OCI-LY7 (cell line): ENCODE results near the gene TRIM29. TPM values are rescaled to one million over a fixed set of nuclear protein-coding genes. Genes with fewer than 3 reads are reported as not detected.

Experiments
- BruUV-seq: library from RNA; stranded (reverse); fragments of 400-500 nt; replicated peaks from 2 replicates; lab custom pipeline; 2021; lab: Mats Ljungman, UMichigan
- CTCF ChIA-PET: fragments of 300-600 bp; sonication (Branson Sonifier 250); formaldehyde crosslinking; loops from one replicate; lab custom pipeline; 2022; ENCODE audit warnings: antibody characterized with exemption; ENCODE audit not compliant: unreplicated experiment; lab: Charles Lee
- POLR2A ChIA-PET: fragments of 300-600 bp; sonication (Branson Sonifier 250); formaldehyde crosslinking; loops from one replicate; lab custom pipeline; 2022; ENCODE audit warnings: antibody characterized with exemption; lab: Charles Lee
- DNase-seq: peaks from one replicate; pipeline ENCODE4 v3.0.0-alpha.2; 2015; ENCODE audit warnings: low spot score
- H2AFZ ChIP-seq: fragments of 200-600 bp; sonication (generic), shearing (Covaris generic); 2 replicates; pipeline ENCODE4 v1.6.1; 2014; ENCODE audit warnings: mild to moderate bottlenecking, antibody characterized with exemption, low read length, moderate library complexity
- H3K27ac ChIP-seq: fragments of 200-600 bp; sonication (generic); 2 replicates; pipeline ENCODE4 v1.5.1; 2014; ENCODE audit warnings: mixed run types, low read depth, mild to moderate bottlenecking, moderate library complexity, low read length, inconsistent platforms; ENCODE audit not compliant: poor library complexity, severe bottlenecking
- H3K36me3 ChIP-seq: fragments of 200-600 bp; sonication (generic); 2 replicates; pipeline ENCODE4 v1.6.1; 2014; ENCODE audit warnings: mild to moderate bottlenecking, antibody characterized with exemption, low read length, moderate library complexity, mixed read lengths; ENCODE audit not compliant: insufficient read depth
- H3K4me1 ChIP-seq: fragments of 200-600 bp; sonication (generic); 2 replicates; pipeline ENCODE4 v1.5.1; 2014; ENCODE audit warnings: mild to moderate bottlenecking, low read length; ENCODE audit not compliant: insufficient read depth, poor library complexity, severe bottlenecking
- H3K4me2 ChIP-seq: fragments of 200-600 bp; sonication (generic); 2 replicates; pipeline ENCODE4 v1.6.1; 2014; ENCODE audit warnings: mild to moderate bottlenecking, low read length
- H3K4me3 ChIP-seq: fragments of 200-600 bp; sonication (generic); 2 replicates; pipeline ENCODE4 v1.5.1; 2014; ENCODE audit warnings: mild to moderate bottlenecking, low read depth, low read length; ENCODE audit not compliant: poor library complexity, severe bottlenecking
- H3K79me2 ChIP-seq: fragments of 200-600 bp; sonication (generic); 2 replicates; pipeline ENCODE4 v1.6.1; 2016; ENCODE audit warnings: low read depth, mild to moderate bottlenecking, low read length, moderate library complexity, mixed read lengths; ENCODE audit not compliant: insufficient read depth
- H3K9me2 ChIP-seq: fragments of 200-600 bp; sonication (generic); 2 replicates; pipeline ENCODE4 v1.6.1; 2016; ENCODE audit warnings: mild to moderate bottlenecking, low read length, mixed read lengths; ENCODE audit not compliant: insufficient read depth
- H3K9me3 ChIP-seq: fragments of 200-600 bp; sonication (generic); 2 replicates; pipeline ENCODE4 v1.6.1; 2014; ENCODE audit warnings: mild to moderate bottlenecking, mixed run types, low read length, mixed read lengths
- H4K20me1 ChIP-seq: fragments of 200-600 bp; sonication (generic); 2 replicates; pipeline ENCODE4 v1.6.1; 2014; ENCODE audit warnings: mild to moderate bottlenecking, antibody characterized with exemption, low read length, moderate library complexity, mixed read lengths; ENCODE audit not compliant: insufficient read depth
- CTCF ChIP-seq: fragments of 200-600 bp; sonication (generic); conservative IDR thresholded peaks from 2 replicates; pipeline ENCODE4 v1.5.1; 2014; ENCODE audit warnings: mild to moderate bottlenecking, antibody characterized with exemption, low read length, moderate library complexity, mixed read lengths
- EZH2phosphoT487 ChIP-seq: fragments of 200-600 bp; sonication (generic); IDR thresholded peaks from 2 replicates; pipeline ENCODE4 v1.6.1; 2018; ENCODE audit warnings: low read depth, borderline replicate concordance, mild to moderate bottlenecking, mixed run types, antibody characterized with exemption, low read length, moderate library complexity, mixed read lengths
- intact Hi-C: fragments of 100-400 bp; cut with micrococcal nuclease; formaldehyde crosslinking; loops from one replicate; pipeline ENCODE4 v1.10.0; 2022; ENCODE audit not compliant: unreplicated experiment
- total RNA-seq, 2 experiments: library from RNA; depleted of rRNA in 1 of 2; stranded (reverse); fragments of >200 nt in 1 of 2; shearing (Covaris generic) in 1 of 2; gene quantifications; 2 replicates each; pipeline ENCODE4 v1.2.3, GENCODE V29; 2014 to 2022

TRIM29 gene
- total RNA-seq, 2 experiments from 2014 or later, result not detected

DNA sequence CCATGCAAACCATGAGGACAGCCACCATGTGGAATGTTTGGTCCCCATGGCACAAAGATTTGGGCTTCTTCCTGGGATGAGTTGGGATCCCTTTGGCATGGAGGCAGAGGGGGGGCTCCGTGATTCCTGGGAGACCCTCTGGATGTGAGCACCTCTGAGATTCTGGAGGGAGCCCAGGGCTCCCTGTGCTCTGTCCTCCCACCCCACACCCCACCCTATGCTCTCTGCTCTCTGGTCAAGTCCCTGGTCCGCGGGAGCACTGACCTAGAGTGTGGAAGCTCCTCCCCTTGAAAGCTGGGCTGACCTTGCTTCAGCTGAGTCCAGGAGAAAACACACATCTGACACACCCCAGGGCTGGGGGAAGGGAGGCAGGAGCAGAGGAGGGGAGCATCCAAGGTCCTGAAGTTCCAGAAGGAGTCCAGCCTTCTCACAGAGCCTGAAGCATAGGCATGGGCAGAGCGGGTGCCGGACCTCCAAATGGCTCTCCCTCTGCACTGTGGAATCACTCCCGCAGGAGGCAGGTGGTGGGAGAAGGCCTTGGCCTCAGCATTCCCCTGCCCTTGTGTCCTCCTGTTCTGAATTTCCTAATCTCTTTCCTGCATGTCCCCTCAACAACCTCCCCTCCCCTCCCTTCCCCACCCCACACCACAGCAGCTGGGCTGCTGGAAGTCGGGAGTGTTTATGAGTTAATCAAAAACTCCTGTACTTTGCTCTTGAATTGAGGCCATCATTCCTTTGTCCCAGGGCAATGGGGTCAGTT is 47.2 kb upstream of the TRIM29 start:
- Histone ChIP-seq H3K9me3 (no peaks in the 10 kb centered on the region), H3K27ac (no peak overlapping the region), H3K9me2 (no peaks in the 10 kb centered on the region), H4K20me1 (no peaks in the 10 kb centered on the region), H3K4me3 (no peak overlapping the region), H3K36me3 (no peaks in the 10 kb centered on the region), H3K79me2 (no peaks in the 10 kb centered on the region), H3K4me1 (no peaks in the 10 kb centered on the region), H2AFZ (no peak overlapping the region), H3K4me2 (no peak overlapping the region)
- ChIA-PET CTCF (no interaction called here), POLR2A (interaction anchor here (0.6 kb wide), 2 partner anchors 27 to 133 kb away, joined by 3 to 5 read pairs; no protein-coding TSS in a partner anchor)
- BruUV-seq, result no TSS peak
- TF ChIP-seq CTCF, result no peak
- no peak for TF ChIP-seq EZH2phosphoT487
- DNase-seq, result no peak
- intact Hi-C loops, result no loop called here

- H3K27ac ChIP-seq, result no peak overlapping the region
- no peak overlapping the region for H2AFZ ChIP-seq
- no peaks in the 10 kb centered on the region for H3K4me1 ChIP-seq
- no peaks in the 10 kb centered on the region for H3K36me3 ChIP-seq
- no peaks in the 10 kb centered on the region for H3K79me2 ChIP-seq
- intact Hi-C loops, result no loop called here
- no peaks in the 10 kb centered on the region for H4K20me1 ChIP-seq
- ChIA-PET POLR2A (no interaction called here), CTCF (no interaction called here)
- H3K4me3 ChIP-seq, result no peak overlapping the region
- H3K9me2 ChIP-seq, result no peaks in the 10 kb centered on the region
- BruUV-seq, result no TSS peak
- H3K4me2 ChIP-seq, result no peak overlapping the region
- no peaks in the 10 kb centered on the region for H3K9me3 ChIP-seq
- DNase-seq, result no peak
- TF ChIP-seq CTCF (no peak), EZH2phosphoT487 (no peak)
Measured at GRCh38 chr11:120184371-120184945, 46.5 kb upstream of the TRIM29 start.

- H3K4me2 ChIP-seq, result no peak overlapping the region
- no peak for DNase-seq
- TF ChIP-seq CTCF (no peak), EZH2phosphoT487 (no peak)
Measured at GRCh38 chr11:120183701-120184141, 45.8 kb upstream of the TRIM29 start.

More at GRCh38 chr11:120183701-120184141, 45.8 kb upstream of the TRIM29 start:
- H3K9me3 ChIP-seq, result no peaks in the 10 kb centered on the region
- no peak overlapping the region for H2AFZ ChIP-seq
- POLR2A ChIA-PET, result no interaction called here
- no peaks in the 10 kb centered on the region for H3K9me2 ChIP-seq
- no peaks in the 10 kb centered on the region for H3K79me2 ChIP-seq
- H3K27ac ChIP-seq, result no peak overlapping the region
- no peaks in the 10 kb centered on the region for H4K20me1 ChIP-seq
- H3K36me3 ChIP-seq, result no peaks in the 10 kb centered on the region
- CTCF ChIA-PET, result no interaction called here
- no peaks in the 10 kb centered on the region for H3K4me1 ChIP-seq
- no TSS peak for BruUV-seq
- H3K4me3 ChIP-seq, result no peak overlapping the region
- intact Hi-C loops, result no loop called here
